IPS-11a (cell line): ENCODE data around the gene CNPY4.

Experiments
- H3K4me3 ChIP-seq: one replicate; pipeline ENCODE4 v1.5.1; 2013; ENCODE audit warnings: low read depth, low read length, control low read depth

Gene CNPY4

GRCh38 chr7:100091411-100092181 is 27.8 kb upstream of the CNPY4 start:
- H3K4me3 ChIP-seq, result no peak overlapping the region

- no peak overlapping the region for H3K4me3 ChIP-seq
Measured at GRCh38 chr7:100093054-100093453, 26.4 kb upstream of the CNPY4 start.

DNA sequence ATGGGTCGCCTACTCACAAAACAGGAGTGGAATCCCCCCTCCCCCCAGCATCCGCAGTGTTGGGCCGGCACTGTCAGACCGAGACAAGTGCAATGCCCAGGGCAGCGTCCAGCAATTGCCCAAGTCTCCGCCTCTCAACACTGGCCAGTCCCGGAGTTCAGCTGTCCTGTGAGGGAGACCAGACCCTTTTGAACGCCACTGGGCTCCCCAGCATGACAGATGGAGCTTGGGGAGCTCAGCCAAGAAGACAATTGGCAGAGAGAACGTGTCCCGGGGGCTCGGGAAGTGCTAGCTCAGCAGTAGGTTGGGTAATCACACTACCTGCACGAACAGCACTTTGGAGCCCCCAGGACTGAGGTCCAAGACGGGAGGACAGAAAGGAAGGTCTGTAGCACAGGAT is 25.9 kb upstream of the CNPY4 start:
- no peak overlapping the region for H3K4me3 ChIP-seq

DNA sequence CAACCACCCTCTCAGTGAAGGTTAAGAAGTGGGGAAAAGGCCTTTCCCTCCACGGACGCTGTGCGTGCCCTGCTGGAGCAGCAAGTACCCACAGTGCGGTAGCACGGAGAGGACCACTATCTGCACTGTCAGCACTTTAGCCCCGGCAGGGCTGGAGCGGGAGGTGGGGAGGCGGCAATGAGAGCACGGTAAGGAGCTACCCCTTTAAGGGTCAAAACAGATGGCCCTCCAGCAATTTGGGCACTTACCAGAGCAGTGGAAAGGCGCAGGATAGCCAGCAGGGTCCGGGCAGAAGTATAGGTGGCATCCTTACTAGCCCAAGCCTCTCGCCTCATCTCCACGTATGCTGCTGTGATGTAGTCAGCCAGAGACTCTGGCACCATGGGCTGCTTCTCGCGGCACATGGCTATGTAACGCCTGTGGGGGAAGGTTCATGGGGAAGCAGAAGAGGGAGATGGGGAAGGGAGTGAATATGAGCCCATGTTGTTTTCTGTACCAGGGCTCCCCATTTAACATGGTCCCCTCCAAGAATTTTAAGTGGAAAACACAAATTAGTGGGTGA is 25.4 kb upstream of the CNPY4 start:
- H3K4me3 ChIP-seq, result no peak overlapping the region

- H3K4me3 ChIP-seq, result no peak overlapping the region
Measured at GRCh38 chr7:100095289-100095688, 24.1 kb upstream of the CNPY4 start.

- no peak overlapping the region for H3K4me3 ChIP-seq
Measured at GRCh38 chr7:100095704-100096103, 23.7 kb upstream of the CNPY4 start.

GRCh38 chr7:100098913-100099312 is 20.5 kb upstream of the CNPY4 start:
- no peak overlapping the region for H3K4me3 ChIP-seq

DNA sequence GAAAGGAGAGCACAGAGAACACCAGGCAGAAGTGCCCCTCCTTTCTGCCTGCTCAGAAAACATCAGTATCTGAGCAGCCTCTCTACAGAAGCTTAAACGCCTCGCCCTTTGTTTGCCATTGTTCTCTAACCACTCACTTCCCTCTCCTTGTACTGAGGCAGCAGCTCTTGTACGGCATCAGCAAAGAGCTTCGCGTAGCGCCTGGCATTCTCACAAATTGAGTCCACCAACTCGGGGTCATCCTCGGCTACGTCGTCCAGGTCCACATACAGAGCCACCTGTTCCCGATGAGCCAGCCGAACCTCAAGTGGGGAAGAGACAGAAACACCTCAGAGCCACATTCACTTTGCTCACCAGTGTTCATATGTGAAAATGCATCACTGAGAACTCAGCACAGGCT is 20.0 kb upstream of the CNPY4 start:
- H3K4me3 ChIP-seq, result peak overlapping the region; percentile 91

DNA sequence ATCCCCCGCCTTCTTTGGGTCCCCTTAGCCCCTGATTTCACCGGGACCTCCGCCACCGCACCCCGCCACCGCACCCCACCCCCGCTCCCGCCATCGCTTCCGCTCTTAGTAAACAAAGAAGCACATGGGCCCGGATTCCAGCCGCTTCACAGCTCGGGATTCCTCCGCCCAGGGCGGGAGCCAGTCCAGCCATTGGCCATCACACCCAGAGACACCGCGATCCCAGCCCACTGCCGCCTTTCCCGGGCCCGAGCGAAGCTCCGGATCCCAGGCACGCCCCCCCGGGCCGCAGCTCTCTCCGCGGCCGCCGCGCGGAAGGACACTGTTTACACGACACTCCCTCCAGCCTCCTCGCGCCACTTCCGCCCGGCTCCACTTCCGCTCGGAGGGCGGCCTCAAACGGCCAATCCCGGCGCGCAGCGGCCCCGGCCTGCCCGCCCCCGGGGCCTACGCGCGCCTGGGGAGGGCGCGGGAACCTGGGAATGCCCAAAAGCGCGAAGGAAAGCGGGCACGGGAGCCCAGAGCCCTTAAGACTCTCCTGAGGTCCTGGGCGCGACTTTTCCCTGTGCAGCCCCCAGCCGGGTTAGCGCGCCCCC is 18.9 kb upstream of the CNPY4 start:
- H3K4me3 ChIP-seq, result peak overlapping the region; percentile 91

DNA sequence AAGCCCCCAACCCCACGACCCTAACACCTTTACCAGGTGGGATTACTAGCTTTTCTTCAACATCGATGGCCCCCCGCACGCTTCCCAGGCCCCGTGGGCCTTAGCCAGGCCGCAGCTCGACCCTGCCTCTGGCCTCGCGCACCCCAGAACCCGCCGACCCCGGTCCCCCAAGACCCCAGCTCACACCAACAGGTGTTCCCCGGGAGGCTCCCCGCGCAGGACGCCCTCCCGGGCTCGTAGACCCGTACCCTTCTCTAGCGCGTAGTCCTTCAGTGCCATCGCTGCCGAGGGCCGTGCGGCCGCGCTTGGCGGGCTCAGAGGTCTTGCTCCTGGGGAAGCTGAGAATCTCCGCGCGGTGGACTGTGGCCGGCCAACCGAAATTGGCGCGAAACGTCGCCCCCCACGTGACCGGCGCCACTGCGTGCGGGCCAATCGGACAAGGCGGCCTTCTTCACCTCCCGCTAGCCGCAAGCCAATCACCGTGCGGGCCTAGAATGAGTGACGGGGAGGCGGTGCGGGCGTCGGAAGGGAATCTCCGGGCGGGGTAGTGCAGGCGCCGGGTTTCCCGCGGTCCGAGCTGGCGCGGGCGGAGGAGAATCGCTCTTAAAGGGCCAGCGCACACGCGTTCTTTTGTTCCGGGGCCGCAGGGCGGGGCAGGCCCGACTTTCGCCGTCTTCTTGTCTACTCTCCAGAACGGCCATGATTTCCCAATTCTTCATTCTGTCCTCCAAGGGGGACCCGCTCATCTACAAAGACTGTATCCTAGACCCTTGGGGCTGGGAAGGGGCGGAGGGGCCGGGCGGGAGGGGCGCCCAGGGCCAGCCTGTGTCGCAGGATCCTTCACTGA is 18.2 kb upstream of the CNPY4 start, which contains the start of the genes AP4M1 and MCM7:
AP4M1 (plus strand) TSS at position 628 of the 847 bp plus-strand sequence; CDS start at position 700, 72 bp downstream.
MCM7 (minus strand) TSS at position 382 of the 847 bp plus-strand sequence; CDS start at position 279, 103 bp downstream.
- H3K4me3 ChIP-seq, result peak within 1 kb of the TSS; percentile 91

- H3K4me3 ChIP-seq, result no peak overlapping the region
Measured at GRCh38 chr7:100102950-100103840, 16.2 kb upstream of the CNPY4 start.

DNA sequence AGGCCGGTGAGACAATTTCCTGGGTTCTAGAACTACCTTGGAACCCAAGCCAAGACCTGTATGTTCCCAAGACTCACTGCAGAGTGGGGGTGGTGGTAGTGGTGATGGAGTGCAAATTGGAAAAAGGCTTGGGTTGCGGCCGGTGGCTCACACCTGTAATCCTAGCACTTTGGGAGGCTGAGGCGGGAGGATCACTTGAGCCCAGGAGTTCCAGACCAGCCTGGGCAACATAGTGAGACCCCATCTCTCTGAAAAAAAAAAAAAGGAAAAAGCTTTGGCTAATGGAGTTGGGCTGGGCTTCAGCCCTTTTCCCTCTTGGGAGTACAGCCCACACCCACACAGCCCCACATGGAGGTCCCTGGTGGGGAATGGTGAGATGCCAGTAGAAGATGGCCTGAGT is 13.9 kb upstream of the CNPY4 start:
- no peak overlapping the region for H3K4me3 ChIP-seq

GRCh38 chr7:100106633-100107032 is 12.8 kb upstream of the CNPY4 start:
- no peak overlapping the region for H3K4me3 ChIP-seq

DNA sequence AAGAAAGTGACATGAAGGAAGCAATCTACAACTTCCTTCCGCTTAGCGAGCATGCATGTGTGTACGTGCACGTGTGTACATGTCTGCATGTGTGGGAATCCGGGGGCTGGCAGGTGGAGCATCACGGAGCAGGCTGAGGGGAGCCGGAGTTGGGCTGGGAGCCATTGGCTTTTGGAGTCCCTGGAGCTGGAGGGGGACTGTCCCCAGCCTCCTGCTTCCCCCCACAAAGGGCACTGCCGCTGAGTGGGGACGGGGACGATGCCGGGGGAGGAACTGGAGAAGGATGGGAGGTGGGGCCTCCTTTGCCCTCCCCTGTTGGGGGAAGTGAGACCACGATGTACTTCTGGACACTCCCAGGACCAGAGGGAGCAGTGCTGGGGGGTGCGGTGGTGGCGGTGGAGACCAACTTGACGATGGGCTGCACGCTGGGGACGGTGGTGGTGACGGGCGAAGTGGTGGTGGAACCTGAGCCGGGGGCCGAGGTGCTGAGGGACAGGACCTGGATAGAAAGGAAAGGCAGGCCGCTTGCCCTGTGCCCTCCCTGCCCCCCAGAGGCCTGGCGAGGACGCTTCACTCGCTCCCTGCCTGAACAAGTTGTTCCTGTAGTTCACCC is 12.2 kb upstream of the CNPY4 start:
- H3K4me3 ChIP-seq, result no peak overlapping the region

GRCh38 chr7:100107890-100108289 is 11.5 kb upstream of the CNPY4 start:
- no peak overlapping the region for H3K4me3 ChIP-seq

- H3K4me3 ChIP-seq, result no peak overlapping the region
Measured at GRCh38 chr7:100109521-100110163, 9.8 kb upstream of the CNPY4 start.

DNA sequence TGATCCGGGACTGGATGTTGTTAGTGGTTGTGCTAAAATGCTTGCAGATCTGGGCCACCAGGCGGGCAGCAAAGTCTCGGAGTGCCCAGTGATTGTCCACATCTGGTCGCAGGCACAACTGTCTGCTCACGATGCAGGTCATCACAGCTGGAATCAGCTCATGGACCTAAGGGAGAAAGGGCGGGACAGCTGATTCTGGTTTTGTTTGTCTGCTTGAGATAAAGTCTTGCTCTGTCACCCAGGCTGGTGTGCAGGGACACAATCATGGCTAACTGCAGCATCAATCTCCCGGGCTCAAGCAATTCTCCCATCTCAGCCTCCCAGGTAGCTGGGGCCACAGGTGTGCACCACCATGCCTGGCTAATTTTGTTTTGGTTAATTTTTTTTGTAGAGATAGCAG is 8.3 kb upstream of the CNPY4 start:
- no peak overlapping the region for H3K4me3 ChIP-seq

- no peak overlapping the region for H3K4me3 ChIP-seq
Measured at GRCh38 chr7:100111914-100112313, 7.5 kb upstream of the CNPY4 start.

DNA sequence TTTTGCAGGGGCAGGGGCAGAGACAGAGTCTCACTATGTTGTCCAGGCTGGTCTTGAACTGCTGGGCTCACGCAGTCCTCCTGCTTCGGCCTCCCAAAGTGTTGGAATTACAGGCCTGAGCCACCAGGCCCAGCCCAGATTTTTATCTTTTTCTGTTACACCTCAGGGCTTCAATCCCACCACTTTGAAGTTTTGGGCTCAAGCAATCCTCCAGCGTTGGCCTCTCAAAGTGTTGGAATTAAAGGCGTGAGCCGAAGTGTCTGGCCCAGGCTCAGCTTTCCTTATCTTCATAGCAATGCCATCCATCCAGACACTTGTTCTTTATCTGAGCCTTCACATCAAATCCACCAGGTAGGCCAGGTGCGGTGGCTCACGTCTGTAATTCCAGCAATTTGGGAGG is 4.4 kb upstream of the CNPY4 start:
- H3K4me3 ChIP-seq, result no peak overlapping the region
